HS-27A (cell line): ENCODE measurements around the gene ZNF354B.

ENCODE experiments used
- DNase-seq: peaks from one replicate; pipeline ENCODE4 v3.0.0-alpha.2; 2012; ENCODE audit warnings: low read depth, missing footprints

Gene ZNF354B

GRCh38 chr5:178883815-178884430 lies 24.2 kb downstream of the ZNF354B start:
- DNase-seq: no peak

GRCh38 chr5:178895615-178896571 lies 36.1 kb downstream of the ZNF354B start, which contains the start of gene ZFP2:
ZFP2 (plus strand) TSS chr5:178895913; CDS start chr5:178931314, 35,401 bp downstream.
- DNase-seq: no peak

- no peak for DNase-seq
Observed at GRCh38 chr5:178899289-178899688, 39.5 kb downstream of the ZNF354B start.

GRCh38 chr5:178902849-178903248 lies 43.1 kb downstream of the ZNF354B start:
- DNase-seq: no peak

- no peak for DNase-seq
Observed at GRCh38 chr5:178931846-178932760, 72.3 kb downstream of the ZNF354B start.
